GM18870 (cell line): ENCODE results near the gene ATP2A3.
"Not testable (repeated sequence)": the region's sequence is repeated elsewhere in the genome, so short reads cannot be mapped to it uniquely, and the experiment has no call there.

Experiments
- ATAC-seq: cut with Tn5 transposase; IDR thresholded peaks from one replicate; pipeline ENCODE4 v1.9.1; 2021; ENCODE audit warnings: moderate library complexity; ENCODE audit not compliant: unreplicated experiment

ATP2A3 gene

GRCh38 chr17:3992370-3992769 lies 28.1 kb upstream of the ATP2A3 start:
- ATAC-seq, result no peak

- ATAC-seq, result not testable (repeated sequence)
Measured at GRCh38 chr17:3991699-3992098, 27.5 kb upstream of the ATP2A3 start.

DNA sequence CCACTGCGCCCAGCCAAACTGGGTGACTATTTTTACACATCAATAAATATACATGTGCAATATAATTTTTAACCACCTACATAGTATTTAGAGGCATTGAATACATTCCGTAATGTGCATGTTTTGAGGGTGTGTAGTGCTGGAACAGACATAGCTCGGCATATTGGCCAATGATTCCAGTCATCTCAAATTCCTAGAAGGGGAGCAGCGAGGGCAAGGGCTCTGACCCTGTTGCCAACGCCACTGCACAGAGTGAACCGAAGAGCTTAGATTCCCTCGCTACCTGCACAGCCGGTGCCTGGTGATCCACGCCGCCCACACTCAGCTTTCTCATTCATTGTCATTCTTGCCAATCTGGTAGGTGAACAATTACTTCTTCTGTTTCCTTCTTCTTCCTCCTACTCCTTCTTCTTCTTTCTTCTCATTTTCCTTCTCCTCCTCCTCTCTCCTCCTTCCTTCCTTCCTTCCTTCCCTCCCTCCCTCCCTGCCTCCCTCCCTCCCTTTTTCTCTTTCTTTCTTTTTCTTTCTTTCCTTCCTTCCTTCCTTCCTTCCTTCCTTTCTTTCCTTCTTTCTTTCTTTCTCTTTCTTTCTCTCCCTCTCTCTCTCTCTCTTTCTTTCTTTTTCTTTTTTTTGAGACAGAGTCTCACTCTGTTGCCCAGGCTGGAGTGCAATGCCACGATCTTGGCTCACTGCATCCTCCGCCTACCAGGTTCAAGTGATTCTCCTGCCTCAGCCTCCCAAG lies 26.3 kb upstream of the ATP2A3 start:
- no peak for ATAC-seq

- no peak for ATAC-seq
Measured at GRCh38 chr17:3989041-3989886, 25.0 kb upstream of the ATP2A3 start.

DNA sequence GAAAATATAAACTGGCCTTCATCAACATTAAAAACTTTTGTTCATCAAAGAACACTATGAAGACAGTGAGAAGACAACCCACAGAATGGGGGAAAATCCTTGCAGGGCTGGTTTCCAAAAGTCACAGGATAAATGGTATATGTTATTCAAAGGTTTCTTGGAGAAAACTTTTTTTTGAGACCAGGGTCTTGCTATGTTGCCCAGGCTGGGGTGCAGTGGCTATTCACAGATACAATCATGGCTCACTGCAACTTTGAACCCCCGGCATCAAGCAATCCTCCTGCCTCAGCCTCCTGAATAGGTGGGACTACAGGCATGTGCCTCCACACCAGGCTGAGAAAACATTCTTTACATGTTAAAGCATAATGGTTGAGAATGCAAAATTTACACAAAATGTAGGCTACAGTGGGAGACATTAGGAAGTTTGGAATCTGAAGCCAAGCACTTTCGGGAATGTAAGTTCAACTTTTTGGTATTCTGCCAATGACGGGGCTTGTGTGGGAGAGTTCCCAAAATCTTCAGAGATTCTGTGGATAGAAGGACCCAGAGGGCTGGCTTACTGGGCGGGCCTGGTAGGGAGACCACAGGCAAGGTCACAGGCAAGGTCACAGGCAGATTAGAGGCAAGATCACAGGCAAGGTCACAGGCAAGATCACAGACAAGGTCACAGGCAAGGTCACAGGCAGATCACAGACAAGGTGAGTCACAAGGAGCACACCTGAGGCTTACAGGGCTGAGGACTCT lies 24.2 kb upstream of the ATP2A3 start:
- no peak for ATAC-seq

DNA sequence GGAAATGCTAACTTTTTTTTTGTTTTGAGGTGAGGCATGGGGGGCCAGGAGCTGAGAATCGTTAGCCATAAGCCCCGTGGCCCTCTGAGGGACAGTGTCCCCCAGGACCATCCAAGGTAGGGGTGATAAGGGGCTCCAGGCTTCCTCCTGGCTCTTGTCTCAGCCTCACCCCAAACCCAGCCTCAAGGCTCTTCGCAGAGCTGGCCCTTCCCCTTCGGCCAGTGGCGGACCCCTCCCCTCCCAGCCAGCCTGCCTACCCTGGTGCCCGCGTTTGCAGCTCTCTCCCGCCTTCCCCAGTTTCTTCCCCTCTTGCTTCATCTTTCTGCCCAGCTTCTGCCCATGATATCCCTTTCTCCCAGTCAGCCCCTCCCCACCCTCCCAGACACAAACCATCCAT lies 22.7 kb upstream of the ATP2A3 start:
- ATAC-seq, result no peak

DNA sequence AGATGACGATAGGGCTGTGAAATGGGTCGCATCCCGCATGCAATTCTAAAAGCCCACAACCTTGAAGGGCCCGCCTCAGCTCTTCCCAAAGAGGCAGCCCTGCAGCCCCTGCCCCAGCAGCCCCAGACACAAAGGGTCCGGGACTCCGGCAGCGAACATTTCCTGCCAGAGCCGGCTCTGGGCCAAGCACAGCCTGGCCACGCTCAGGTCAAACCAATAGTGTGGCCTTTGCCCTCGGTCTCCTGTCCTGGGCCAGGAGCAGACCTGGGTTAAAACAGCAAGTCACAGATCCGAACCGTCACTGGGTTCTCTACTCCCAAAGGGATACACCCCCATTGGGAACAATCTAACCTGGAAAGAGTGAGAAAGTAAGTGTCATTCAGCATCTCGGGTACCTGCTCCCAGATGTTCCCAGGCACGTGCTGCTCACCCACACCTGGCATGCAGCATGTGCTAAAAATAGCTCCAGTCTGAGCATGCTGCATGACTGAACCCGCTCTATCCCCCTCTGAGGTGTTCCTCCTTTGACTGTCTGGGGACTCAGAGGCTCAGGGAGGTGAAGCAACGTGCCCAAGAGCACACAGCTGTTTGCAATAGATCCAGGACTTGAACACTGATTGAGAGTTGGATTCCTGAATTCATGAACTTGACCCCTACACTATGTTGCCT lies 22.2 kb upstream of the ATP2A3 start:
- ATAC-seq, result no peak

DNA sequence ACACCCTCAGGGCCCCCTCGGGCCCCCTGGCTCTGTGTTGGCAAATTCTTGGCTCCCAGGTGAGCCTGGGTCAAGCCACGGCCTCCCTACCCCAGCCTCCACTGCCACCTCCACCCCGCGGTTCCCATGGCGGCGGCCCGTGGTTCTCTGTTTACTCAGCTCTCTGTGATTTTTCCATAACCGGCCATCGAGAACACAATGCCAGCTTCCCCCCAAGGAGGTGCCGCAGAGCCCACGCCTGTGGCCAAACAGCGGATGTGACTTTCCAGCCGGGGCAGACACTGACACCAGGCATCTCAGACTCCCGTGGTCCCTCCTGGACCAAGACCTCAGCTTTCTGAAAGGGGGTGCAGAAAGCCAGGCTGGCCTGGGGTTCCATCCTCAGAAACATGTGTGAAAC lies 21.6 kb upstream of the ATP2A3 start:
- ATAC-seq, result no peak

- ATAC-seq, result no peak
Measured at GRCh38 chr17:3983606-3984484, 19.6 kb upstream of the ATP2A3 start.

DNA sequence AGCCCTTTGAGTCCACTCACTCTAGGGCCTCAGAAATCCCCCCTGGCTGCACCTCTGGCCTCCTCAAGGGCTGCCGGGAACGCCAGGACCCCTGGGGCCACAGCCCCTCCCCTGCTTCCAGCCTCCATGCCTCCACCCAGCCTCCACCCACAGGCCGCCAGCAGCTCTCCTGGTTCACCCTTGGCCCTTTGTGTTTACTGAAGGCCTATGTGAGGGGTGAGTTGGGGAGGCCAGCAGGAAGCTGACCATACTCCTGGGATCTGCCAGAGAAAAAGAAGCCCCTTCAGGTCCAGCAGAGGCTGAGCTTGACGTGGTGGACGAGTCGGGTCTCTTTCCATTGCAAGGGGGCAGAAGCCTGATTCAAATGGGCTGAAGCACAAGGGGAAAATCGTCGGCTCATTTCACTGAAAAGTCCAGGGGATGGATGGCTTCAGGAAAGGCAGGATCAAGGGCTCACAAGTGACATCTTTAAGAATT lies 18.3 kb upstream of the ATP2A3 start:
- no peak for ATAC-seq

DNA sequence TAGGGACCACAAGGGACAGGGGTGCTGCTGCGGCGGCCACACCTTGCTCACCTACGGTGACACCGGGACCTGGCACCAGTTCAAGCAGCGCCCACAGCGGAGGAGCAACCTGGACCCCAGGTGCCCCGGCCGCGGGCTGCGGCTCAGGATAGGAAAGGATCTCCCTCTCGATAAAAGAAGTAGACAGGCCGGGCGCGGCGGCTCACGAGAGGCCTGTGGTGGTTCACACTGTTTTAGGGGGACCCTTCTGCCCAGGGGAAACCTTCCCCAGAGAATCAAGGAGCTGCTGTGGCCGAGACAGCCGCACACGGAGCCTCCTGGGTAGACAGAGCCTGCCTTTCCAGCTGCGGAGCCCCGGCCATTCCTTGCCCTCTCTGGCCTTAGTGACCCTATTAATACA lies 17.9 kb upstream of the ATP2A3 start:
- ATAC-seq, result no peak

GRCh38 chr17:3981455-3981854 lies 17.2 kb upstream of the ATP2A3 start:
- no peak for ATAC-seq

- no peak for ATAC-seq
Measured at GRCh38 chr17:3980381-3981014, 16.3 kb upstream of the ATP2A3 start.

DNA sequence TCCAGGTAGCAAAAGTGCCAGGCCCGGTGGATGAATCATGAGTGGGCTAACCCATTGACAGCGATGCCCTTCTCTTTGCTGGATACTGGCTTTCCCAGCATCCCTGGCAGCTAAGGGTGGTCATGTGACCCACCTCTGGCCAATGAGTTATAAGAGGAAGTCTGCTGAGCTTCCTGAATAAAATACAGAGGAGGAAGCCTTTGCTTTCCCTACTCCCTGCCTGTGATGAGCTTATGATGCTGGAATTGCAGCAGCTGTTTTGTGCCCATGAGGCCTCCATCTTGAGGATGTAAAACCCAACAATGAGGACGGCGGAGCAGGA lies 15.0 kb upstream of the ATP2A3 start:
- no peak for ATAC-seq

GRCh38 chr17:3978421-3979289 lies 14.4 kb upstream of the ATP2A3 start:
- ATAC-seq, result no peak

DNA sequence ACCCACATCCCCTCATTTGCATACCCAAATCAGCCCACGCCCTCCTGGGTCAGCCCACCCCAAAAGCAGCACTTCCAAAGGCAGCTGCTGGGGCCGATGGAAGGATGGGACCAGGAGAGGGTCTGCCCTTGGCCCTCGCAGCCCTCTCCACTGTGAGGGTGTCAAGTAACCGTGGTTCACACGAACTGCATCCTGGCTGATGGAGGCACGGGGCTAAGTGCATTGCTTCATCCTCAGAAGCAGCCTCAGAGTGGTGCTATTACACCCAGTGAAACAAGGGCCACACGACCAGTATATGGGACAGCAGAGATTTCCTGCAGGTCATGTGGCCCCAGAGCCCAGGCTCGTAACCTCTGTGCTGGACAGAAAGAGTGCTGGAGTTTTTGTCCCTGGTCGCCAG lies 13.2 kb upstream of the ATP2A3 start:
- ATAC-seq, result no peak

DNA sequence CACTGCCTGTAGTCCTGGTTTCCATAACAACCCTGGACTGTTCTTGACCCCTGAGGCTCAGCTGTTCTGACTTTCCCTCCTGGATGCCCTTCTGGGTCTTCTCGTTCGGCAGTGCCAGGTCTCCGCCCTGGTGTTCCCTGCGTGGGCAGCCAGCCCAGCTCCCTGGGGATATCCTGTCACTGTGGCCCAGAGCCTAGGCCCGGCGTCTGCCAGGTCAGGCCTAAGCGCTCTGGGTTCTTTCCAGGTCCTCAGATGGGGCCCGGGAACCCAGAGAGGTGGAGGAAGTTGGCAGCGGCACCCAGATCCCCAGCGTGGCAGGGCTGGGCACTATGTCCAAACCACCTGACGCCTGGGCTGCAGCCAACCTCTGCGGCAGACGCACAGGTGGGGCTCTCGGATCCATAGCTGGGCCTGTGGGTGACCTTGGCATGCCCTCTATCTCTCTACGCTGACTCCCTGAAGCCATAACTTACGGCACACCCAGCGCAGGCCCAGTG lies 12.5 kb upstream of the ATP2A3 start:
- ATAC-seq, result no peak

GRCh38 chr17:3974980-3975379 lies 10.7 kb upstream of the ATP2A3 start:
- ATAC-seq, result no peak
